ENCODE data around the gene TSSK3. TPM values are rescaled to one million over a fixed set of nuclear protein-coding genes. Genes with fewer than 3 reads are reported as not detected.

The TSSK3 gene
- total RNA-seq, 2 donors from 2014 or later: 1.2 to 1.9 TPM

DNA sequence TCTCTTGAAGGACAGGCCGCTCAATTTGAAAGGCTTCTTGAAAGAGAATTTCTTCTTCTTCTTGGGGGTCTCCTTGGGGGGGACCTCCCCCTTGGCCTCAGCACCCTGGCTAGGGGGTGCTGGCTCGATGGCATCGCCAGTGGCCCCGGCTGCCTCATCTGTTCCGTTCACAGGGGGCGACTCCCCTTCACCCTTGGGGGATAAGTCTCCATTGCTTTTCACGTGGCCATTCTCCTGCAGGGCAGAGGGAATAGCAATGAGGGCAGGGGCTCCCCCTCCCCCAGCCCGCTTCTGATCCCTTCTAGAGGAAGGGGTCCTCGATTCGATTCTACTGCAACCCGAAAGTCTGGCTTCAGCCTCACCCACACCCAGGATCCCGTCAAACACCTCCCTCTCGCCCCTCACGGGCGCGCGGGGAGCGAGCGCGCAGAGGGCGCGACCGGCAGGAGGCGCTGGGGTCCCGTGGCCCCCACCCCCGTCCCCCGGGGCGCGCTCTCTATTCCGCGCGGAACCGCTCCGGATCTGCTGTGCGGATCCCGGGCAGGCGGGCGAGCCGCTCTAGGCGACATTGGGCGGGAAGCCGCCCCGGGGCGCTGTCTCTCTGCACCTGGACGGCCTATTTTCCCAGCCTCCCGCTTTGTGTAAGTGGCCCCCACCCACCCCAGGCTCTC is 27.3 kb upstream of the TSSK3 start:
- ATAC-seq (replicated peaks in 1 of 2) (peak; percentile 23 to 32), DNase-seq (peak; percentile 61 to 69)
- peak overlapping the region; percentile 84 to 90 for H3K4me3 Mint-ChIP-seq
- peak overlapping the region; percentile 54 for H3K27ac Mint-ChIP-seq
- no peaks in the 10 kb centered on the region for H3K27me3 Mint-ChIP-seq (ENCODE audit: low read depth)
- H3K36me3 Mint-ChIP-seq (ENCODE audit: insufficient read depth in 2 of 2): peaks cover 3 to 12% of the 10 kb centered on the region in 2 donors
- H3K4me1 Mint-ChIP-seq (ENCODE audit: low read depth): peaks cover 52% of the 10 kb centered on the region
- H3K9me3 Mint-ChIP-seq: no peaks in the 10 kb centered on the region

DNA sequence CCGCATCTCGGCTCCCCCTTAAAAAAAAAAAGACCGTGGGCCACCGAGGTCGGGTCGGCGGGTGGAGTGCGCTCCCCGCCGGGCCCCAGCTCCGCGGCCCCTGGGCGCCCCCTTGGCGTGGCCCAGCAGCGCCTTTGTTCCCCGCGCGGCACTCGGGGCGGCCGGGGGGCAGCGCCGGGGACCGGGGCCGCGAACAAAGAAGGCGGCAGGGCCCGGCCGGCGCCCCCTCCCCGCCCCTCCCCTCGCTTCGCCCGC is 26.9 kb upstream of the TSSK3 start:
- Mint-ChIP-seq H3K27me3 (ENCODE audit: low read depth) (no peaks in the 10 kb centered on the region), H3K4me3 (peak overlapping the region in 1 of 2 donors; percentile 90)

DNA sequence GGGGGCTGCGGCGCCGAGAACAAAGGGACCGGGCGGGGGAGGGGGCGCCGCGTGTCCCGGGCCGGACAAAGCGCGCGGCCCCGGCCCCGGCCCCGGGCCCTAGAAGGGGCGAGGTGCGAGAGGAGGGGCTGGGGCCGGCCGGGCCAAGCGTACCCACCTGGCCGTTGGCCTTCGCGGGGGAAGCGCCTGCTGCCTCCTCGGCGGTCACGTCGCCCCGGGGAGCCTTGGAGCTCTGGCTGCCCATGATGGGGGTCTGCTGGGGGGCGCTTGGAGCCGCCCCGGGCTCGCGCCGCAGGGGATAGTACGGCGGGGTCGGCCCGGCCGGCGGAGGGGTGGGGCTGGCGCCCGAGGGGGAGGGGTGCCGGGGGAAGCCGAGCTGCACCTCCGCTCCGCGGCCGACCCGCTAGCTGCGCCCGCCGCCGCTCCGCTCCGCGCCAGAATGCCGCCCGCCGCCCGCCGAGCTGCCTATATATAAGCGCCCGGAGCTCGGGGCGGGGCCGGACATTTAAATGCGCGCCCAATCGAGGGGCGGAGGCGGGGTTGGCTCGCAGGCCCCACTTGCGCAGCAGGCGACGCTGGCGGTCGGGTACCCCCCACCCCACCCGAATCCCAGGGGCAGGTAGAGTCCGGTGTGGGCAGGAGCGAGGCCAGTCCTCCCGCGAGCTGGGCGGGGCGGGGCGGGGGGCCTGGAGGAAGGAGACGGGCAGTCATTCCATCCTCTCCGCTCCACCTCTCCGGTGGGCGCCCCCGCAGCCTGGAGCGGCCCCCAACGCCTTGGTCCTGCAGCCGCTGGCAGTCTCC is 26.3 kb upstream of the TSSK3 start, which contains the start of gene MARCKSL1:
MARCKSL1 (minus strand) TSS at position 444 of the 801 bp plus-strand sequence; CDS start at position 244, 200 bp downstream.
- Mint-ChIP-seq H3K36me3 (ENCODE audit: insufficient read depth in 2 of 2) (peaks cover 2 to 9% of the 10 kb centered on the region in 2 donors), H3K9me3 (no peaks in the 10 kb centered on the region)
- peak; percentile 47 to 60 for ATAC-seq (replicated peaks in 1 of 2)

More for the DNA sequence above, 26.9 kb upstream of the TSSK3 start:
- DNase-seq (no peak), ATAC-seq (replicated peaks in 1 of 2) (peak; percentile 4 to 13)
- Mint-ChIP-seq H3K4me1 (ENCODE audit: low read depth) (peaks cover 57% of the 10 kb centered on the region), H3K27ac (no peak overlapping the region), H3K9me3 (no peaks in the 10 kb centered on the region), H3K36me3 (ENCODE audit: insufficient read depth in 2 of 2) (peaks cover 2 to 12% of the 10 kb centered on the region in 2 donors)

DNA sequence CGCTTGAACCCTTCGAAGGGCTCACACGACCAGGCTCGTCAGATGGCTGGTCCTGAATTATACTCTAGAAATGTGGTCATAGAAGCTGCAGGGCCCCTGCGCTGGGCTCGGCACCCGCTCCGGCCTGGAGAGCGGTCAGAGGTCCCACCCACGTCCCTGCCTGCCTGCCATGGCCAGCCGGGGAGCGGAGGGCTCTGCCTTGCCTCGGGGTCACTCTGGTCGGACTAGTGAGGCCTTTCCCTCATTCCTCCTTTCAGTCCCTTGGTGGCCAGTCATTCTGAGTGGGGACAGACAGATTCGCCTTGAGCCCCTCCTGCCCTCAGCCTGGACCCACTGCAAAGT is 25.8 kb upstream of the TSSK3 start:
- H3K36me3 Mint-ChIP-seq (ENCODE audit: insufficient read depth in 2 of 2): peaks cover 0 to 6% of the 10 kb centered on the region in 2 donors
- DNase-seq (no peak), ATAC-seq (replicated peaks in 1 of 2) (no peak)
- H3K27me3 Mint-ChIP-seq (ENCODE audit: low read depth): no peaks in the 10 kb centered on the region
- H3K27ac Mint-ChIP-seq: no peak overlapping the region
- H3K4me1 Mint-ChIP-seq (ENCODE audit: low read depth): peaks cover 57% of the 10 kb centered on the region
- H3K9me3 Mint-ChIP-seq: no peaks in the 10 kb centered on the region
- H3K4me3 Mint-ChIP-seq: peak overlapping the region; percentile 21 to 74

More for the DNA sequence above, 26.3 kb upstream of the TSSK3 start, which contains the start of gene MARCKSL1:
- Mint-ChIP-seq H3K27me3 (ENCODE audit: low read depth) (no peaks in the 10 kb centered on the region), H3K27ac (peak within 1 kb of the TSS; percentile 54), H3K4me3 (peak within 1 kb of the TSS; percentile 84 to 90), H3K4me1 (ENCODE audit: low read depth) (peaks cover 57% of the 10 kb centered on the region)
- DNase-seq: peak; percentile 83 to 91

DNA sequence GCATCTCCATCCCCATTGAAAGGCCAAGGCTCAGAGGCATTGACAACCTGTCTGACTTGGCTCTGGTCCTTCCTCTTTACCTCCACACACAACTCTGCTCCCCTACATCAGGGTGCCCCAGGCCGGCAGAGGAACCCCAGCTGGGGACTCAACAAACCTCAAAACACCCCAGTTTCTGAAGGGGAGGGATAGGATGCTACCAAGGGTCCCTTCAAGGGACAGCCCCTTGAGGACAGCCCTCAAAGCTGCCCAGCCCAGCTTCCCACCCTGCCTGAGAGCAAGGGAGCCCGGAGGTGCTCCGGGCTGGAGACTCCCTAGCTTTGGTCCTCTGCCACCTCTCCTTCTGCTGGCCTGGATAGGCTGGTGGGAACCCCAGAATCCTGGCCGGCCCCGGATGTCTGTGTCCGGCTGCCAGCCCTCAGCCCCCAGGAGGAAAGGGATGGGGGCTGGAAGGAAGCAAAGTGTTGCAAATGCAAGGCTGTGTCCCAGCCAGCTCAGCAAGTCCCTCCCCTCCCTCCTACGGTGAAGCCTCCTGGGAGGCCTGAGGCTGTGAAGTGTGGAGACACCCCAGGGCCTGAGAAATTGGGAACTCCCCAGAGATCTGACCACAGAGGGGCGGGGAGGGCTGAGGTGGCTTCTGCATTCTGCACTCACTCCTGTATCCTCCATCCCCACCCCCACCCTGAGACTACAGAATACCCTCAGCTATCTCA is 25.2 kb upstream of the TSSK3 start:
- H3K4me3 Mint-ChIP-seq: peak overlapping the region; percentile 21 to 74

DNA sequence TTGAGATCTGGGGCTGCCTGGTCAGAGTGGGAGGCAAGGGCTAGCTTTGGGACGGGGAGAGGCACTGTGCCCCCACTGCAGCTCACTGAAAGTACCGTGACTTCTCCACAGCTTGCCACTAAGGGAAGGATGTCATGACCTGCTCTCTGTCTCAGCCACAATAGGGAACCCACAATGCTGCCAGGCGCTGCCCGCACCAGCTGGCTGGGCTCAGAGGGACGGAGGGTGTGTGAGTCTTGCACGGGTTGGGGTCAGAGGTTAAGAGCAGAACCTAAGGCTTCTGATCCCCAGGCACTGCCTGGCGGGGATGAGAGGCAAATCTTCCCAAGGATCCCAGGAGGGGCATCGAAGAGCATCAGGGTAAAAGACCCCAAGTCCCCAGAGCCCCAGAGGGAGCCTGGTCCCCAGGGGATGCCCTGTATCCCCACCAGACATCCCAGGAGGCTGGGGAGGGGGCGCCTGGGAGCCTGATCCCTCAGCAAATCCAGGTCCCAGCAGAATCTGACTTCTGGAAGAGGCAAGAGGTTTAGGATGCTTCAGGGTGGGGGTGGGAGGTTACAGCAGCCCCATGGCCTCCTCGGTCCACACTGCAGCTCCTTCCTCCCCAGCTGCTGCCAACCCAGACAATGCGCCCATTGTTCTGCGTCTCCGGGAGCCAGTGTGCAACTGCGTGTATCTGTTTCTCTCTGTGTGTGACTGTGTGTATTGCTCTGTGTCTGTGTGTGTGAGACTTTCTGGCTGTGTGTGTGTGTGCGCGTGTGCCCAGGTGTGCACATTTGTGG is 24.3 kb upstream of the TSSK3 start:
- Mint-ChIP-seq H3K36me3 (ENCODE audit: insufficient read depth in 2 of 2) (peaks cover 0 to 4% of the 10 kb centered on the region in 2 donors), H3K4me3 (peak overlapping the region; percentile 21 to 74), H3K27ac (no peak overlapping the region), H3K27me3 (ENCODE audit: low read depth) (no peaks in the 10 kb centered on the region), H3K9me3 (no peaks in the 10 kb centered on the region), H3K4me1 (ENCODE audit: low read depth) (peaks cover 67% of the 10 kb centered on the region)
- ATAC-seq (replicated peaks in 1 of 2) (peak; percentile 15 to 44), DNase-seq (peak; percentile 59 to 67)

More for the DNA sequence above, 25.2 kb upstream of the TSSK3 start:
- ATAC-seq (replicated peaks in 1 of 2) (peak; percentile 35 to 46), DNase-seq (peak; percentile 64 to 75)
- Mint-ChIP-seq H3K36me3 (ENCODE audit: insufficient read depth in 2 of 2) (peaks cover 0 to 4% of the 10 kb centered on the region in 2 donors), H3K9me3 (no peaks in the 10 kb centered on the region), H3K27me3 (ENCODE audit: low read depth) (no peaks in the 10 kb centered on the region), H3K4me1 (ENCODE audit: low read depth) (peaks cover 59% of the 10 kb centered on the region), H3K27ac (no peak overlapping the region)

DNA sequence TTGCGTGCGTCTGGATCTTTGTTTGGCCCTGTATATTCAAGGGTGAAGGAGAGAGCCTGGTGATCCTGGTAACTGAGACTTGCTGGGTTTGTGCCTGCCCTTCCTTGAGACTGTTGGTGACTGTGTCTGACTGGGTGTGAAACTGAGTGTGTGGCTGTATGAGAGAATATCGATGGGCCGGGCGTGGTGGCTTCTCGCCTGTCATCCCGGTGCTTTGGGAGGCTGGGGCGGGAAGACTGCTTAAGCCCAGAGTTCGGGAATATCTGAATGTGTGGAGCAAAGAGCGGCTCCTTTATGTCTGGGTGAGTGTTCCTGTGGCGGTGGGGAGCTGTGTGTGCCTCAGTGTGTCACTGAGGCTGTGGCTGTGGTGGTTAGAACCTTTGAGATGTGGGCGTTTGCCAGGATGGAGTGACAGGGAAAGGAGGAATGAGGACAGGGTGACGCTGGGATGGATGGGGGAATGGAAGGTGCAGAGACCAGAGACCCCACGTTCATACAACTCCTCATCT is 23.6 kb upstream of the TSSK3 start:
- no peak overlapping the region for H3K27ac Mint-ChIP-seq
- H3K4me1 Mint-ChIP-seq (ENCODE audit: low read depth): peaks cover 62% of the 10 kb centered on the region

DNA sequence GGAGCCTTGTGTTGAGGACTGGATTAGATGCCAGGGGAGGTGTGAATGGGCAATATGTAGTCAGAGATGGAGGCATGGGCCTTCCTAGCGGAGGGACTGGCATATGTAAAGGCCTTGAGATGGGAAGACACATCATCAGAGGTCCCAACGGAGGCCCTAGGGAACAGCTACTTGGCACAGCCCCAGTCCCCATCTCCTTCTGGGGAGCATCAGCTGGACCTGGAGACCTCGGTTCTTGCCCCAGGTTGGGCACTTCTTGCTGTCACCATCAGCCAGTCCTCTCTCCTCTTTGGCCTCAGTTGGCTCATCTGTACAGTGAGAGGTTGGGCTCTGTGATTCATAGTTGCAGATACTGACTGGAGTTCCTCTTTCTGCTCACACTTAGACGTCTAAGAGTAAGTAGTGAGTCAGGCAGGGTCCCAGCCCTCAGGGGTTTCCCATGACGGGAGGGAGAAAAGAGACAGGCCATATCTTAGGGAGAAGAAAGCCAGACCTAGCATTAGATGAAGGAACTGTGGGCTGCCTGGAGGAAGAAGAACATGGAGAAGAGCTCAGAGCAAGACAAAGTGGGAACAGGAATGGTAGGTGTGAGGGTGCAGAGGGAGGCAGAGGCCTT is 22.9 kb upstream of the TSSK3 start:
- Mint-ChIP-seq H3K4me3 (peak overlapping the region; percentile 5 to 14), H3K9me3 (no peaks in the 10 kb centered on the region), H3K36me3 (ENCODE audit: insufficient read depth in 2 of 2) (no peaks in the 10 kb centered on the region), H3K27ac (no peak overlapping the region), H3K27me3 (ENCODE audit: low read depth) (no peaks in the 10 kb centered on the region), H3K4me1 (ENCODE audit: low read depth) (peaks cover 56% of the 10 kb centered on the region)
- ATAC-seq (replicated peaks in 1 of 2) (peak; percentile 73 to 77), DNase-seq (peak; percentile 60 to 74)

More for the DNA sequence above, 23.6 kb upstream of the TSSK3 start:
- peaks cover 0 to under 1% of the 10 kb centered on the region in 2 donors for H3K36me3 Mint-ChIP-seq (ENCODE audit: insufficient read depth in 2 of 2)
- DNase-seq (no peak), ATAC-seq (replicated peaks in 1 of 2) (no peak)
- no peaks in the 10 kb centered on the region for H3K27me3 Mint-ChIP-seq (ENCODE audit: low read depth)
- no peaks in the 10 kb centered on the region for H3K9me3 Mint-ChIP-seq
- H3K4me3 Mint-ChIP-seq: peak overlapping the region in 1 of 2 donors; percentile 25

DNA sequence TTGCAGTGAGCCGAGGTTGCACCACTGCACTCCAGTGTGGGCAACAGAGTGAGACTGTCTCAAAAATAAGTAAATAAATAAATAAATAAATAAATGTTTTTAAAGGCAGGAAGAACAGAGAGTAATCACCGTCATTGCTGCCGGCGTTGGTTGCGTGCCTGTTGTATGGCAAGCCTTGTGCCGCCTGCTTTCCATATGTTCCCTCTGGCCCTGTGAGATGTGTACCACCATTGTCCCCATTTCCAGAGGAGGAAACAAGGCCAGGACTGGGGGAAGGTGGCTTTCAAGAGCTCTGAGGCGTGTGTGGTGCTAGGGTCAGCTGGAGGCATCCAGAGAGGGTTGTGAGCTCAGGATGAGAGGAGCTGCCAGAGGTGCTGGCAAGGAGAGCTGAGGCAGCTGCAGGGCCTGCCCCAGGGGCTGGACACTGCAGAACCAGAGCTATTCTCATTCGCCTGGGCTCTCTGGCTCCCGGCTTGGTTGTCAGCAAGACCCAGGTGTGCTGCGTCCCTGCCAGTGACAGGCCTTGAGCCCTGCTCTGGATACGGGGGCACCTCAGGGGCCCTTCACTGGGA is 21.1 kb upstream of the TSSK3 start:
- H3K27ac Mint-ChIP-seq: no peak overlapping the region
- no peak overlapping the region for H3K4me3 Mint-ChIP-seq
- H3K36me3 Mint-ChIP-seq (ENCODE audit: insufficient read depth in 2 of 2): no peaks in the 10 kb centered on the region
- no peaks in the 10 kb centered on the region for H3K9me3 Mint-ChIP-seq
- no peaks in the 10 kb centered on the region for H3K27me3 Mint-ChIP-seq (ENCODE audit: low read depth)
- no peak for DNase-seq
- peaks cover 65% of the 10 kb centered on the region for H3K4me1 Mint-ChIP-seq (ENCODE audit: low read depth)
- no peak for ATAC-seq (replicated peaks in 1 of 2)

DNA sequence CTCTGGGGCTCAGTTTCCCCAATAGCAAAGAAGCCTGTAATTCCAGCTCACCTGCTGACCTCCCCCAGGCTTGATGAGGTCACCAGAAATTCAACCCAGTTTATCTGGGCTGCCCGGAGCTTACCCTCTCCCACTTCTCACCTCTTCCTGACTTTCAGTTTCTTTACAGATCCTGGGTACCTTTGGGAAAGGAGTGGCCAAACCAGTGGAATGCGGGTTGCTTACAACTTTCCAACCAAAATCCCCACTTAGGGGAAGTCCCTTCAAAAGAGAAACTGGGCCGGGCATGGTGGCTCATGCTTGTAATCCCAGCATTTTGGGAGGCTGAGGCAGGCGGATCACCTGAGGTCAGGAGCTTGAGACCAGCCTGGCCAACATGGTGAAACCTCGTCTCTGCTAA is 20.4 kb upstream of the TSSK3 start:
- ATAC-seq (replicated peaks in 1 of 2): no peak
- Mint-ChIP-seq H3K4me1 (ENCODE audit: low read depth) (peaks cover 60% of the 10 kb centered on the region), H3K4me3 (no peak overlapping the region), H3K27me3 (ENCODE audit: low read depth) (no peaks in the 10 kb centered on the region), H3K36me3 (ENCODE audit: insufficient read depth in 2 of 2) (no peaks in the 10 kb centered on the region), H3K9me3 (no peaks in the 10 kb centered on the region), H3K27ac (no peak overlapping the region)
- DNase-seq: no peak

DNA sequence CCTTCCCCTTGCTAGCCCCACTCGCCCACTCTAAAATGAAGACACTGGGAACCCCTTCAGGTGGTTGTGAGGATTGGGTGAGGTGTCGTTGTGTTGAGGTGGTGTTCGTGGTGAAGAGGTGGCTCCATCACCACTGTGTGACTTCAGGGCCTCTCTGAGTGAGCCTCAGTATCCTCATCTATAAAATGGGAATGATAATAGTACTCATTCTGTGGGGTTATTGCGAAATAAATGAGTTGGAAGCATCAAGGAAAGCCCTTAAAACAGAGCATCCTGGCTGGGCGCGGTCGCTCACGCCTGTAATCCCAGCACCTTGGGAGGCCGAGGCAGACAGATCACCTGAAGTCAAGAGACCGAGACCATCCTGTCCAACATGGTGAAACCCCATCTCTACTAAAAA is 19.6 kb upstream of the TSSK3 start:
- DNase-seq (no peak), ATAC-seq (replicated peaks in 1 of 2) (no peak)
- Mint-ChIP-seq H3K4me1 (ENCODE audit: low read depth) (peaks cover 52% of the 10 kb centered on the region), H3K27me3 (ENCODE audit: low read depth) (no peaks in the 10 kb centered on the region), H3K9me3 (no peaks in the 10 kb centered on the region), H3K4me3 (no peak overlapping the region), H3K27ac (no peak overlapping the region), H3K36me3 (ENCODE audit: insufficient read depth in 2 of 2) (no peaks in the 10 kb centered on the region)
